Thyroid gland (tissue), 4 donors: ENCODE measurements around the gene SLC35F2. TPM values are rescaled to one million over a fixed set of nuclear protein-coding genes. Genes with fewer than 3 reads are reported as not detected.

Source experiments
- DNase-seq, 2 donors: peaks; one replicate each; pipeline ENCODE4 v3.0.0-alpha.2; 2019
- H3K27ac ChIP-seq, 3 donors: fragments of 200-600 bp; sonication (generic); 1 replicate in 2 of 3; 2 replicates in 1 of 3; pipeline ENCODE4 v1.5.1; 2016 to 2019; ENCODE audit warnings: mild to moderate bottlenecking in 1 of 3, moderate library complexity in 1 of 3
- H3K27me3 ChIP-seq: fragments of 200-600 bp; sonication (generic); one replicate; pipeline ENCODE4 v1.5.1; 2019
- H3K36me3 ChIP-seq, 2 donors: fragments of 200-600 bp; sonication (generic); one replicate each; pipeline ENCODE4 v1.5.1; 2016 to 2019
- H3K4me1 ChIP-seq, 2 donors: fragments of 200-600 bp; sonication (generic); one replicate each; pipeline ENCODE4 v1.5.1; 2017 to 2019
- H3K4me3 ChIP-seq, 3 donors: fragments of 200-600 bp; sonication (generic); replicated peaks in 1 of 3; 1 replicate in 2 of 3; 2 replicates in 1 of 3; pipeline ENCODE4 v1.5.1; 2016; ENCODE audit warnings: mild to moderate bottlenecking in 1 of 3
- H3K9me3 ChIP-seq: fragments of 200-600 bp; sonication (generic); one replicate; pipeline ENCODE4 v1.5.1; 2017
- POLR2A ChIP-seq, 2 donors: fragments of 450-650 bp; IDR thresholded peaks; one replicate each; pipeline ENCODE4 v1.6.1; 2017; ENCODE audit warnings: antibody characterized with exemption in 2 of 2, mild to moderate bottlenecking in 2 of 2, moderate library complexity in 1 of 2
- WGBS, 2 donors: methylation state at CpG; one replicate each; pipeline ENCODE4 v1.1.5; 2017; 5-methylcytosine and 5-hydroxymethylcytosine counted together
- intact Hi-C: fragments of 100-400 bp; cut with DNase I; formaldehyde crosslinking; loops from one replicate; pipeline ENCODE4 v1.15.1; 2023
- total RNA-seq, 4 donors: library from RNA; depleted of rRNA; stranded (reverse); fragments of >200 nt; gene quantifications; one replicate each; pipeline ENCODE4 v1.2.3, GENCODE V29; 2016
- TF ChIP-seq, protein P1 (sequence below), 6 experiments: fragments of 200-600 bp in 3 of 6; fragments of 450-650 bp in 3 of 6; sonication (generic) in 3 of 6; IDR thresholded peaks; one replicate each; pipeline ENCODE4 v1.5.1; 2016 to 2019; ENCODE audit warnings: antibody characterized with exemption in 6 of 6, mild to moderate bottlenecking in 2 of 6, inconsistent platforms in 1 of 6, moderate library complexity in 1 of 6

Gene SLC35F2
- total RNA-seq, 4 donors from 2014 or later, result 8.9 to 12.9 (median 9.3) TPM

DNA sequence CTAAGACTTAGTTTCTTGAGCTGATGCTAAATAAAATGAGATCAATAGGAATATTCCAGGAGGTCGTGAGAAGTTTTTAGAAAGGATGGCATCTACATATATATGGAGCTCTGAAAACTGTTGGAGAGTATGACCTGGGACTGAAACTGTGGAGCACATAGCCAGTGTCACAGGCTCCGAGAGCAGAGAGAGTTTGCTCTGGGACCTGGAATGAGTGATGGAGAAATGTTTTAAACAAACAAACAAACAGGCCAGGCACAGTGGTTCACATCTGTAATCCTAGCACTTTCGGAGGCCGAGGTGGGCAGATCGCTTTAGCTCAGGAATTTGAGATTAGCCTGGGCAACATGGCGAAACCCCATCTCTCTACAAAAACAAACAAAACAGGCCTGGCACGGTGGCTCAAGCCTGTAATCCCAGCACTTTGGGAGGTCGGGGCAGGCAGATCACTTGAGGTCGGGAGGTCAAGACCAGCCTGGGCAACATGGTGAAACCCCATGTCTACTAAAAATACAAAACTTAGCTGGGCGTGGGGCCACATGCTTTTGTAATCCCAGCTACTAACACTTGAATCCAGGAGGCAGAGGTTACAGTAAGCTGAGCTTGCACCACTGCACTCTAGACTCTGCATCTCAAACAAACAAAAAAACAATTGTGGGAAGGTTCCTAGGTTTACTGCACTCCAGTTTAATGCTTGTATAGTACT, 67.1 kb downstream of the SLC35F2 start:
- no peak overlapping the region for H3K4me3 ChIP-seq
- H3K27me3 ChIP-seq, result no peaks in the 10 kb centered on the region
- H3K9me3 ChIP-seq, result no peaks in the 10 kb centered on the region
- TF ChIP-seq, protein P1, sequence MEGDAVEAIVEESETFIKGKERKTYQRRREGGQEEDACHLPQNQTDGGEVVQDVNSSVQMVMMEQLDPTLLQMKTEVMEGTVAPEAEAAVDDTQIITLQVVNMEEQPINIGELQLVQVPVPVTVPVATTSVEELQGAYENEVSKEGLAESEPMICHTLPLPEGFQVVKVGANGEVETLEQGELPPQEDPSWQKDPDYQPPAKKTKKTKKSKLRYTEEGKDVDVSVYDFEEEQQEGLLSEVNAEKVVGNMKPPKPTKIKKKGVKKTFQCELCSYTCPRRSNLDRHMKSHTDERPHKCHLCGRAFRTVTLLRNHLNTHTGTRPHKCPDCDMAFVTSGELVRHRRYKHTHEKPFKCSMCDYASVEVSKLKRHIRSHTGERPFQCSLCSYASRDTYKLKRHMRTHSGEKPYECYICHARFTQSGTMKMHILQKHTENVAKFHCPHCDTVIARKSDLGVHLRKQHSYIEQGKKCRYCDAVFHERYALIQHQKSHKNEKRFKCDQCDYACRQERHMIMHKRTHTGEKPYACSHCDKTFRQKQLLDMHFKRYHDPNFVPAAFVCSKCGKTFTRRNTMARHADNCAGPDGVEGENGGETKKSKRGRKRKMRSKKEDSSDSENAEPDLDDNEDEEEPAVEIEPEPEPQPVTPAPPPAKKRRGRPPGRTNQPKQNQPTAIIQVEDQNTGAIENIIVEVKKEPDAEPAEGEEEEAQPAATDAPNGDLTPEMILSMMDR (IDR thresholded peaks at IDR 0.05), result no peak
- H3K36me3 ChIP-seq, result no peaks in the 10 kb centered on the region
- H3K4me1 ChIP-seq, result no peaks in the 10 kb centered on the region
- no peak for DNase-seq
- intact Hi-C loops, result no loop called here
- WGBS, 2 donors, result 59 to 73% methylated on average over 8 to 10 of the region's 10 CpGs
- no peak overlapping the region for H3K27ac ChIP-seq

DNA sequence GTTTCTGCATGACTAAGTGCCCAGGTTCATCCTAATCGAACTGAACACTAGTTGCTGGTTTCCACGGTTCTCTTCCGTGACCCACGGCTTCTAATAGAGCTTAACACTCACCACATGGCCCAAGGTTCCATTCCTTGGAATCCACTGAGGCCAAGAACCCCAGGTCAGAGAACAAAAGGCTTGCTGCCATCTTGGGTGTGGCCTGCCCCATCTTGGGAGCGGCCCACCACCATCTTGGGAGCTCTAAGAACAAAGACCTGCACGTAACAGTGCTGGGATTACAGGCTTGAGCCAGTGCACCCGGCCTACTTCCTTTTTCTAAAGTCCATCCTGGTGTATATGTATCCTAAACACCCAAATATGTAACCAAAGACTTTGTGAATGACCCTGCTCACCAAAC, 68.8 kb downstream of the SLC35F2 start:
- no peak overlapping the region for H3K27ac ChIP-seq
- no peak for DNase-seq
- H3K36me3 ChIP-seq, result no peaks in the 10 kb centered on the region
- no peaks in the 10 kb centered on the region for H3K4me1 ChIP-seq
- H3K4me3 ChIP-seq, result no peak overlapping the region
- H3K9me3 ChIP-seq, result no peaks in the 10 kb centered on the region
- intact Hi-C loops, result no loop called here
- WGBS, 2 donors, result 91 to 99% methylated on average over 7 of the region's 7 CpGs
- TF ChIP-seq, protein P1 (IDR thresholded peaks at IDR 0.05), result no peak
- no peak for TF ChIP-seq POLR2A (IDR thresholded peaks at IDR 0.05)
- no peaks in the 10 kb centered on the region for H3K27me3 ChIP-seq

DNA sequence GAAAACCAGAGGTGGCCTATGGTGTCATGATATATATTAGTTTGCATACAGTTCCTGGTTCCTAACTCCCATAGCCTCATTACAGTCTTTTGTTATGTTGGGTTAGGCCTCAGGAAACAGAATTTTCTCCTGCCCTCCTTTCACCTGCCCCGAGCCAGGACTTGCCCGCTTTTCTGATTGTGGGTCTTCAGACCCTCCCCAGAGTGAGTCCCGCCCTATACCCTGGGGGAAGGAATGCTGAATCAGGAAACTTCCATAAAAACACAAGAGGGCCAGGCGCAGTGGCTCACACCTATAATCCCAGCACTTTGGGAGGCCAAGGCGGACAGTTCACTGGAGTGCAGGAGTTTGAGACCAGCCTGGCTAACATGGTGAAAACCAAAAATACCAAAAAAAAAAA, 70.9 kb downstream of the SLC35F2 start:
- no peak for DNase-seq
- Histone ChIP-seq H3K27me3 (no peaks in the 10 kb centered on the region), H3K4me1 (no peaks in the 10 kb centered on the region), H3K27ac (no peak overlapping the region), H3K4me3 (no peak overlapping the region), H3K9me3 (no peaks in the 10 kb centered on the region), H3K36me3 (no peaks in the 10 kb centered on the region)
- WGBS, 2 donors, result 87 to 88% methylated on average over 5 of the region's 5 CpGs
- TF ChIP-seq, protein P1 (IDR thresholded peaks at IDR 0.05), result no peak
- TF ChIP-seq POLR2A (IDR thresholded peaks at IDR 0.05), result no peak
- intact Hi-C loops, result no loop called here

DNA sequence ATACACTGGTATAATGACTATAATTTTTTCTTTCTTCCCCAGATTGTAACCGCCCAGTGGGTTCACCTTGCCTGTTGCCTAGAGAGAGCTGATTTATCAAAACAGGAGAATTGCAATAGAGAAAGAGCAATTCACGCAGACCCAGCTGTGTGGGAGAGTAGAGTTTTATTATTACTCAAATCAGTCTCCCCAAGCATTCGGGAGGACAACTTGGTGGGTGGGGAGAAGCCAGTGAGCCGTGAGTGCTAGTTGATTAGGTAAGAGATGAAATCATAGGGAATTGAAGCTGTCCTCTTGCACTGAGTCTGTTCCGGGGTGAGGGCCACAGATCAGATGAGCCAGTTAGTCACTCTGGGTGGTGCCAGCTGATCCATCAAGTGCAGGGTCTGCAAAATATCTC, 73.2 kb downstream of the SLC35F2 start:
- no peak for DNase-seq
- H3K4me1 ChIP-seq, result no peaks in the 10 kb centered on the region
- WGBS, 2 donors, result 73 to 81% methylated on average over 5 of the region's 5 CpGs
- H3K27me3 ChIP-seq, result no peaks in the 10 kb centered on the region
- no peak overlapping the region for H3K4me3 ChIP-seq
- no peaks in the 10 kb centered on the region for H3K36me3 ChIP-seq
- H3K9me3 ChIP-seq, result no peaks in the 10 kb centered on the region
- intact Hi-C loops, result no loop called here
- H3K27ac ChIP-seq, result no peak overlapping the region
- no peak for TF ChIP-seq POLR2A (IDR thresholded peaks at IDR 0.05)
- TF ChIP-seq, protein P1 (IDR thresholded peaks at IDR 0.05), result no peak

DNA sequence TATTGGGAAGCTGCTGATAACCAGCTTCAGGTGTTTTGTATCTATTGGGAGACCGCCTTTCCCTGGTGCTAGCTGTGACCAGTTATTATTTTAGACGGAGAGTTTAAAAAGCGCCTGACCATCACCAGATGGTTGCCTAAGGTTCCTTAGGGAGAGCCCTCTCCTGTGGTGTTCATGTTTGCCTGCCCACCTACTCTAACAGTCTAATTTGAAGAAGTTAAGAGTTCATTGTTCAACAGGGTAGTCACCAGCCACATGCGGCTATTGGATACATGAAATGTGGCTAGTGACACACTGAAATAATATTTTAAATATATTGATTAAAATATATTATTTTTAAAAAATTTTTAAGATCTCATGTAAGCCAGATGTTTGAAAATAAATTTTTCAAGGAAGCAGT, 75.5 kb downstream of the SLC35F2 start:
- Histone ChIP-seq H3K9me3 (no peaks in the 10 kb centered on the region), H3K4me1 (no peaks in the 10 kb centered on the region), H3K4me3 (no peak overlapping the region), H3K27me3 (no peaks in the 10 kb centered on the region), H3K36me3 (no peaks in the 10 kb centered on the region), H3K27ac (no peak overlapping the region)
- TF ChIP-seq, protein P1 (IDR thresholded peaks at IDR 0.05), result no peak
- no peak for TF ChIP-seq POLR2A (IDR thresholded peaks at IDR 0.05)
- intact Hi-C loops, result no loop called here
- no peak for DNase-seq
- WGBS, 2 donors, result 94 to 99% methylated on average over 4 of the region's 4 CpGs
